Measurements from ENCODE around the gene BOD1.

- peak in 1 of 2 donors; percentile 12 for TF ChIP-seq CTCF (conservative IDR thresholded peaks at IDR 0.05 in 1 of 2, IDR thresholded peaks at IDR 0.05 in 1 of 2; ENCODE audit: low read depth in 1 of 2, low read length in 2 of 2)
- TF ChIP-seq EZH2 (IDR thresholded peaks at IDR 0.05; ENCODE audit: low read length, missing control alignments), result no peak
Measured at GRCh38 chr5:173625673-173626504, 9.4 kb upstream of the BOD1 start.
